SW480 (cell line): ENCODE data around the gene REEP5.
"Not testable (repeated sequence)": the region's sequence is repeated elsewhere in the genome, so short reads cannot be mapped to it uniquely, and the experiment has no call there.

Source experiments
- DNase-seq: peaks from one replicate; pipeline ENCODE4 v3.0.0-alpha.2; 2016; ENCODE audit warnings: low spot score

The REEP5 gene

DNA sequence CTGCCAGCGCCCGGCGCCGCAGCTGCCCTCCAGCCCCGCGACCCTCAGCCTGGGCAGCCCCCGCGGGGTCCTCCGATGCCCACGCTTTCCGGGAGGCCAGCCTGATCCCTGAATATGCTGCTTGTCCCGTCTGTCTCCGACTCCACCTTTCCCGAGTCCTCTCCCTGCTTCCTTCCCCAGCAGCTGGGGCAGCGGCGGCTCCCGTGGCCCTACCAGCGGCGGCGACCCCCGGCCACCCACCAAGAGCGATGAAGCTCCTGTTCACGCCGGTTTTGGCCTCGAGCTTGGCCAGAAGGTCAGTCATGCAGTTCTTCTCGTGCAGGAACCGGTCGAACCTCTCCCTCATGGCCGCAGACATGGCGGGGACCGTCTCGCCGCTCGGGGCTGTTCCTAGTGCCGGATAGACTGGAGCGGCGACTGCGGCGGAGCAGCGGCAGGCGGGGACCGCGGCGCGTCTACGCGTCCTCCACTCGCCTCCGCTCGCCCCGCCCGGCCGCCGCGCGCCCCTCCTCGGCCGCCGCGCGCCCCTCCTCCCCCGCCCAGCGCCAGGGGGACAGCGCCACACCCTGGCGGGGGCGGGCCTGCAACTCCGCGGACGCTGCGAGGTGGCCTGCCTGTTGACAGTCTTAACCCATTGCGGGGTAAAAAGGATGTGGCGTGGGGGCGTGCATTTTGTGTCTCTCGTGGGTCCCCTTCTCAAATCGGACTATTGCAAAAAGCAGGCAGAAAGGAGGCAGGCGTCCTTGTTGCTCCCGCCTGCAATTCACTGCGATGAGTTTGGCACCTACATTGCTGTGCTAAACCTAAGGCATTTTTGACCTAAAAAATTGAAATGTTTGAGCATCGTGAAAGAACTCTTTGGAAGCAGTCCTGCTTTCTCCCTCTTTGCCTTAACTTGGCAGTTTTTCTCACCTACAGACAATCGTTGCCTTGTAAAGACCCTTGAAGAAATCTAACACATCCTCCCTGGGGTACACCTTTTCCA lies at the start of gene REEP5:
Gene REEP5 (minus strand): TSS at position 395 of the 985 bp plus-strand sequence. CDS start 37 bp downstream, at position 358.
- DNase-seq = peak; percentile 92

DNA sequence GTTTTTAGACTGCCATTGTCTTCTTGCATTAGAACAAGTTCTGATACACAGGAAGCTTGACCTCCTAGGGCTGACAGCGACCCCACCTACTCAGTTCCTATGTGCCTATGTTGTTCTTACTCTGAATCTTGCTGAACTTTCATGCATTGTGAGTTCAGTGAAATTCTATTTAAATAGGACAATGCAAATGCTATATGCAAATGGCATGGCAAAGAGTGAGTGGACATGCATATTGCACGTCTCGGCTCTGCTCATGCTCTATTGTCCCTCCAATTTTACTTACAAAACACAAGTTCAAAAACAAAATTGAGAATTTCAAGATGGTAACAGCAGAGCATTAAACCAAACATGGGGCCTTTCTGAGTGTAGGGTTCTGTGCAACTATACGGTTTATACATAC lies 49.2 kb upstream of the REEP5 start:
- DNase-seq = no peak

DNA sequence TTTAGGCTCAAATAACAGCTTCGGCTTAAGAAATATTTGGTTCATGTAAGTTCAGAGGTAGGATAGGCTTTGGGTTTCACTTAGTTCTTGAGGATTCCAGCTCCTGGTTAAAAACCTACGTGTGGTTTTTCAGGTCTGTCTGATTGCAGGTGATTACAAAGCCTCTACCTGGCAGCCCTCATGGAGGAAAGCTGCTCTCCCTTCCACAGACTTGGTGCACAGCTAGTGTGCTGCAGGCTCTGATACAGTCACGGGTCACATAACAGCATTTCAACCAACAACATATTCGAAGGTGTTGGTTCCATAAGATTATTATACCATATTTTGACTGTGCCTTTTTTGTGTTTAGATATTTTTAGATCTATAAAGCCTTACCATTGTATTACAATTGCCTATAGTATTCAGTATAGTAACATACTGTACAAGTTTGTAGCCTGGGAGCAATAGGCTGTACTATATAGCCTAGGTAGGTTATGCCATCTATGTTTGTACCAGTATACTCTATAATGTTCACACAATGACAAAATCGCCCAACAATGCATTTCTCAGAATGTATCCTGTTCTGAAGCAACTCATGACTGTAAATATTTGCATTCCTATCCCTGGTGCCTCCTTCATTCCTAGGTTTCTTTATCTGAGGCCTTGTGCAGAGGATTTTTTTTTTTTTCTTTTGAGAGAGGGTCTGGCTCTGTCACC lies 46.5 kb upstream of the REEP5 start:
- no peak for DNase-seq

DNA sequence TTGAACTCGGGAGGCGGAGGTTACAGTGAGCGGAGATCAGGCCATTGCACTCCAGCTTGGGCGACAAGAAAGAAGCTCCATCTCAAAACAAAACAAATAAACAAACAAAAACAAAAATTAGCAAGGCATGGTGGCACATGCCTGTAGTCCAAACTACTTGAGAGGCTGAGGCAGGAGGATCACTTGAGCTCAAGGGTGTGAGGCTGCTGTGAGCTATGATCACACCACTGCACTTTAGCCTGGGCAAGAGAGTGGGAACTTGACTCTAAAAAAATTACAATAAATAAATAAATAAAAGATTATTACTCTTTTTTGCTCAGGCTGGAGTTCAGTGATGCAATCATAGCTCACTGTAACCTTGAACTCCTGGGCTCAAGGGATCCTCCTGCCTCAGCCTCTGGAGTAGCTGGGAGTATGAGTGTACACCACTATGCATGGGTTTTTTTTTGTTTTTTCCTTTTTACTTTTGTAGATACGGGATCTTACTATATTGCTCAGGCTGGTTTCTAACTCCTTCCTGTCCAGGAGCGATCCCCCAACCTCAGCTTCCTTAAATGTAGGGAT lies 45.6 kb upstream of the REEP5 start:
- no peak for DNase-seq

DNA sequence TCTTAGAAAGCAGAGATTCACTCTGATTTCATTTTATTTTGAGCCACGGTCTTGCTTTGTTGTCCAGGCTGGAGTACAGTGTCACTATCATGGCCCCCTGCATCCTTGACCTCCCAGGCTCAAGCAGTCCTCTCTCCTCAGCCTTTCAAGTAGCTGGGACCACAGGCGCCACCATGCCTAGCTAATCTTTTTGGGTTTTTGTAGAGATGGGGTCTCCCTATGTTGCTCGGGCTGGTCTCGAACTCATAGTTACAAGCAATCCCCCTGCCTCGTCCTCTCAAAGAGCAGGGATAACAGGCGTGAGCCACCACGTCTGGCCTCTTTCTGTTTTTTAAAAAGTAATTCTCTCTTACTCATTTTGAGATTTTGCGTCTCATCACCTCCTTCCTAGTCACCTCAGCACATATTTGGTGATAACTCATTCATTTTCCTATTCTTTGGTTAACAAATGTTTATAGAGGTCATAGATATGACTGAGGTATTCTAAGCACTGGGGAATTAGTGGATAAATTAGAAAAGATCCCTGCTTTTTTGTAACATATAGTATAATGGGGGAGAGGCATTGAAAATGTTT lies 43.8 kb upstream of the REEP5 start:
- DNase-seq = no peak

DNA sequence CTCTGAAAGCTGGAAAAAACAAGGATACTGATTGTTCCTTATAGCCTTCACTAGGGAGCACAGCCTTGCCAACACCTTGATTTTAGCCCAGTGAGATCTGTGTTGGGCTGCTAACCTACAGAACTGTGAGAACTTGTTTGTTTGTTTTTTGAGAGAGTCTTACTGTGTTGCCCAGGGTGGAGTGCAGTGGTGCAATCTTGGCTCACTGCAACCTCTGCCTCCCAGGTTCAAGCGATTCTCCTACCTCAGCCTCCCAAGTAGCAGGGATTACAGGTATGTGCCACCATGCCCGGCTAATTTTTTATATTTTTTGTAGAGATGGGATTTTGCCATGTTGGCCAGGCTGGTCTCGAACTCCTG lies 41.3 kb upstream of the REEP5 start:
- not testable (repeated sequence) for DNase-seq

DNA sequence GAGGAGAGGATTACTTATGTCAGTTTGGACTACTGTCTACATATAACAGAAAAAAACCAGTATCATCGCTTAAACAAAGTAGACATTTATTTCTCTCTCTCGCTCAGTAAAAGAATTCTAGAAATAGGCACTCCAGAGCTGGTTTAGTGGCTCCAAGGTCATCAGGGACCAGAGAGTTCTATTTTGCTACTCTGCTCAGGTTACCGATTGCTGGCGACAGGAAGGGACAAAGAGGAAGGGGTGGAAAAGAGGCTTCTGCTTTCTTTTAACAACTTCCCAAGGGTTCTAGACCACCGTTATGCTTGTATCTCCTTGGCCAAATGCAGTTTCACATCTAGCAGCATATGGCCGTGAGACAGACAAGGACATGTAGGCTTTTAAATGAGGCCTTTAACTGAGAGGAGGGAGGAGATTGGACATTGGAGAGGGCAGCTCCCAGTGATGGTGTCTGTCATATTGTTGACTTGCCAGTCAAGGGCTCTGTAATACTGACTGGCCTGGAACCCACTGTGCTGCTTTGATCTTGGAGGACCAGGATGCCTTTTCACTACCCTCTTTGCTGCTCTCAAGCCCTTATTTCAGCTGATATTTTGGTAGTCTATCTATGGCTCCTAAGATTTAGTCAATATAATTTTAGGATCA lies 39.0 kb upstream of the REEP5 start:
- no peak for DNase-seq

DNA sequence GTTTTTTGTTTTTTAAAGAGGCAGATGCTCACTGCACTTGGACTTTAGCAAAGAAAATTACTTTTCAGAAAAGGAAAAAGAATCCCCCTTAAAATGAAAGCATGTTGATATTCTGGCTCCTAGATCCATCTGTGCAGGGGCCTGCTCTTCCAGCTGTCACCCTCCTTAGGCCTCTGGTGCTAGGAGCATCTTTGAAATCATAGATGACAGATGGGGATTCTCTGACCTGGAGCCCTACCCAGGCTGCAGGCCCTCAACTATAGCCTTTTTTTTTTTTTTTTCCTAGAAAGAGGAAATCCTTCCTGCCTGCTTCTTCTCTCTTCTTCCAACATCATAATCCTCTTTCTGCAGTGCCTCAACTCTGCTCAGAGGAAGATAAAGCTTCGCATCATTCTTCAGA lies 38.3 kb upstream of the REEP5 start:
- DNase-seq = no peak

DNA sequence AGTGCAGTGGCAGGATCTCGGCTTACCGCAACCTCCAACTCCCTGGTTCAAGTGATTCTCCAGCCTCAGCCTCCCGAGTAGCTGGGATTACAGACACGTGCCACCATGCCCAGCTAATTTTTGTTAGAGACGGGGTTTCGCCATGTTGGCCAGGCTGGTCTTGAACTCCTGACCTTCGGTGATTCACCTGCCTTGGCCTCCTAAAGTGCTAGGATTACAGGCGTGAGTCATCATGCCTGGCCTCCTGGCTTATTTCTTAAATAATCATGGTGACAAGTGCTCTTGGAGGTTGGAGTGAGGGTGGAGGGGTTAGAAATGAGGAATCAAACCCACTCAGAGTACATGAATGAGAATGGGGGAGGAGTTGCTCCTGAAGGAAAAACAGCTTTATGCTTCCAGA lies 37.8 kb upstream of the REEP5 start:
- DNase-seq = not testable (repeated sequence)

DNA sequence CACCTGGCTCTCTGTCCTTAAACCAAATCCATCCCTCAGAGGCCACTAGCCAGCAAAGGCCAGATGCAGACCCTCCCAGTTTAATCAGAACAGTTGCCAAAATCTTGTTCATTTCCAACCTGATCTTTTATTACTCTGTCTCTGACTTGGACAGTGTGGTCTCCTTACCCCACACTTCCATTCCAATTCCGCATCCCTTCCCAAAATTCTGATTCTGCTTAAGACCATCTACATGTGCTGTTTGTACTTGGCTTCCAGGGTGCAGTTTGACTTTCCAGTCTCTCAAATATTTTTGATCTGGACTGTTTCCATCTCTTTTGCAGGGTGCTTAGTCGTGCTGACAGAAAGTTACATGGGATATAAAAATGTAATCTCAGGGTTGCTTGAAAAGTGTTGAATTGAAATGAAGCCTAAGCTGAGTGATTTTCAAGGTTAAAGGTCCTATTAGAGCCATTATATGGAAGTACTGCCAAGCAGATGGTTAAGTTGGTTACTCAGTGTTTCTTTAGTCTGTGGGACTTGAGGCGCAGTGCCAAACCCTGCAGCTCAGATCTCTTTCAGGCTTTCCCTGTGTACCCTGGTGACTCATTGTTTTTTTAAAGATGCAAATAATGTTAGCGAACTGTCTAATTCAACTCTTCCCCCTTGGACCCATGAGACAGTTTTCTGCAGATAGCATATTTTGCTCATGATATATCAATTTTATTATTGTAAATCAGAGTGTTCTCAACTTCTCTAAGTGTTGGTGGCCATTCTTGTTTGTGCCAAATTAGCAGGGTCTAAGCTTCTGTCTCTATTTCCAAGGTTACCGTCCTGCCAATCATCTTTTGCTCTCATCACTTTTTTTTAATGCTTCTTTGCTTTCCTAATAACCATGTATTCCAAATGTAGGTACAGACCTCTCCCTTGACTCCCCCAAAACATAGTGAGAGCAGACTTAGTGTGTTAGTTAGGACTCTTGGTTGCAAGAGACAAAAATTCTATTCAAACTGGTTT lies 36.4 kb upstream of the REEP5 start:
- DNase-seq = peak; percentile 46

DNA sequence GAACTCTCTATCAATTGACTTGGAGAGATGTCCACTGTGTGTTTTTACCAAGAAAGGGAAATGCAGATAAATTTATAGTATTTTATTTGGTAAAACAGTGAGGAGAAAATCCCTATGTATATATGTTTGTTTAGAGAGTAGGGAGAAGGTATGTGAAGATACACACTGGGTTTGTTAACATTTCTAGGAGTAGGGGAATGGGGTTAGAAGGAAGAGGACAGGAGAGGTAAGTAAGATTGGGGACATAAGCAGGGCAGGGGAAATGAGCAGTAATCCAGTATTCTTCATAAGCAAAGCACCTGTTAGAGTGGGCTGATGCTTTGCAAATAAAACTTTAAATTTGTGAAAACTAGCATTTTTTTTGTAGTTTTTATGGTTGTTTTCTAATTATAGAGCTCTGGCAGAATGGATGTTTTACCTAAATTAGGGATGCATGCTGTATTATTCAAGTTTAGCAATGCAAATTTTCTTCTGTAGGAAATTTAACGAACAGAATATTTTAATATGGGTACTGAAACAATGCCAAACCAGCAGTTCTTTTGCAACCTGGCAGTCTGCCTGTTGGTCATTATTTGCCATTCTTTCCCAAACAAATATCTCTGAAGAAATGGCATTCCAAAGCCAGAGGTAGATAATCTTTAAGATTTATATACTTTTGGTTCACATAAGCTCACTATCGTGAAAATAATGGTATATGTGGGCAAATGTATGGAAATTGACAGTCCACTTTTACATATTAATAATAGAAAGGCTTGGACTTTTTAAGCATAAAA lies 35.2 kb upstream of the REEP5 start:
- no peak for DNase-seq

DNA sequence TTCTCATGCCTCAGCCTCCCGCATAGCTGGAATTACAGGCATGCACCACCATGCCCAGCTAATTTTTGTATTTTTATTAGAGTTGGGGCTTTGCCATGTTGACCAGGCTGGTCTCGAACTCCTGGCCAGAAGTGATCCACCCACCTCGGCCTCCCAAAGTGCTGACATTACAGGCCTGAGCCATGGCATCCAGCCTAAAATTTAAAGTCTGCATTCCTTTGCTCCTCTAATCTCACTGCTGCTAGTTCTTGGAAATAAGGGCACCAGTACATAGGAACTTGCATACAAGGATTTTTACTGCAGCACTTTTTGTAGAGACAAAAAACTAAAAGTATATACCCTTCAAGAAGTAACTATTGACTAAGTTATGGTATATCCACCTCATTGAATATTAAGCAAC lies 34.6 kb upstream of the REEP5 start:
- DNase-seq = no peak

DNA sequence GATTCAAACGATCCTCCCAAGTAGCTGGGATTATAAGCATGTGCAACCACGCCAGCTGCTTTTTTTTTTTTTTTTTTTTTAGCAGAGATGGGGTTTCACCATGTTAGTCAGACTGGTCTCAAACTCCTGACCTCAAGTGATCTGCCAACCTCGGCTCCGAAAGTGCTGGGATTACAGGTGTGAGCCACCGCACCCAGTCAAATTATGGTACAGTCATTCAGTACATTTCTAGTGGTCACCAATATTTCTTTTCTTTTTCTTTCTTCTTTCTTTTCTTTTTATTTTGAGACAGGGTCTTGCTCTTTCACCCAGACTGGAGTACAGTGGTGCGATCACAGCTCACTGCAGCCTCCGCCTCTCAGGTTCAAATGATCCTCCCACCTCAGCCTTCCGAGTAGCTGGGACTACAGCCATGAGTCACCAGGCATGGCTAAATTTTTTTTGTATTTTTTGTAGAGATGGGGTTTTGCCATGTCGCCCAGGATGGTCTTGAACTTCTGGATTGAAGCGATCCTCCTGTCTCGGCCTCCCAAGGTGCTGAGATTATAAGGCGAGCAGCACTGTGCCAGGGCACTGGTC lies 29.2 kb upstream of the REEP5 start:
- DNase-seq = no peak

DNA sequence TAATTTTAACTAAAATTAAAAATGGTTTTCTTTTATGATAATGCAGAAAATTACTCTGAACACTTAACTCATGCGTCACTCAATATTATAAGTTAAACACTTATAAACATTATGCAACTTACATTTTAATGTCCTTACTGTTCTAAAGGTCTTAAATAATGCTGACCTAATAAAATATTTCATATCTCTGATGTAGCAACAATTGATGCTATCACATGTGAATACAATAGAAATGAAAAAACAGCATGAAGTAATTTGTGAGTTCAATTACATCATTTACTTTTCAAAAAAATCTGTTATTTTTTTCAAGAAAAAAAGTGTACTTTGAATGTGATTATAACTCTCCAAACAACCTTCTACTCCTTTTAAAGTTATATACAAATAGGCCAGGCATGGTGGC lies 26.4 kb upstream of the REEP5 start:
- no peak for DNase-seq

DNA sequence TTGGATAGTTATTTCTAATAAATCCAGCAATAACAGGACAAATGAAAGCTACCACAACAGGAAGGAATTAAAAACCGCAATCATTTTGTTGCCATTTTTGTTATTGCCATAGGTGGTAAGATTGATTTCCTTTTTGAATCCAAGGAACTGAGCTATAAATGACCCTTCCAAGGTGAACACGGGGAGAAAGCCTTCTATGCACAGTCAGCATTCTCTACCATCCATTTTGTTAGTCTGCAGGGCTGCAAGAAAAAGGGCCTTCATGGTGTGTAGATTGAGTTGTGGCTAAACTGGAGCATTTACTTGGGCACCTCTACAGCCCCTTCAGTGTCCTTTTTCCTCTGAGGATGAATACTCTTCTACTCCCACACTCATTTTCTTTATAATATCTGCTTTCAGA lies 18.6 kb upstream of the REEP5 start:
- no peak for DNase-seq

DNA sequence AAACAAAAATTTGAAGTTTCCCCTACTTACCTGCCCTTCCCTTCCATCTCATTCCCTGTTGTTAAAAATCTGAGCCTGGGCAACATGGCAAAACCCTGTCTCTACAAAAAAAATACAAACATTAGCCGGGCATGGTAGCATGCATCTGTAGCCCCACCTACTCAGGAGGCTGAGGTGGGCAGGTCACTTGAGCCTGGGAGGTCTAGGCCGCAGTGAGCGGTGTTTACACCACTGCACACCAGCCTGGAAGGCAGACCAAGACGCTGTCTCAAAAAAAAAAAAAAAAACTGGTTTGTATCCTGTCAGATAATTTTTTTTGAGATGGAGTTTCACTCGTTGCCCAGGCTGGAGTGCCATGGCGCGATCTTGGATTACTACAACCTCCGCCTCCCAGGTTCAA lies 16.3 kb upstream of the REEP5 start:
- no peak for DNase-seq

DNA sequence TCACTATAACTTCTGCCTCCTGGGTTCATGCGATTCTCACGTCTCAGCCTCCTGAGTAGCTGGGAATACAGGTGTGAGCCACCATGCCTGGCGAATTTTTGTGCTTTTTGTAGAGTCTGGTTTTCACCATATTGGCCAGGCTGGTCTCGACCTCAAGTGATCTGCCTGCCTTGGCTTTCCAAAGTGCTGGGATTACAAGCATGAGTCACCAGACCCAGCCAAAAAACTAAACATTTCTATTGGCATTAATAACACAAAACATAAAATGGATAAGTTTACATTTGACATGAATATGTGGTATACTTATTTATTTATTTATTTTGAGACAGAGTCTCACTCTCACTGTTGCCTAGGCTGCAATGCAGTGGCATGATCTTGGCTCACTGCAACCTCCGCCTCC lies 13.6 kb upstream of the REEP5 start:
- DNase-seq = no peak

DNA sequence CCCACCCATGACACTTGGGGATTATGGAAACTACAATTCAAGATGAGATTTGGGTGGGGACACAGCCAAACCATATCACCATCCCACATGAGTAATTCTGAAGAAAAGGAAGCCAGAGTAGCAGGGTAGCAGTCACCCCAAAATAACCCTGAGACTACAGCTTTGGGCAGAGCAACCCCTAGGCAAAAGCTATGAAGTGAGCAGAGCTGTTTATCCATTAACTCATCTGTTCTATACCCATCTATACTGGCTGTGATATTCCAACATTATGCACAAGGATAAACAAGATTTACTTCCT lies 12.3 kb upstream of the REEP5 start:
- no peak for DNase-seq

DNA sequence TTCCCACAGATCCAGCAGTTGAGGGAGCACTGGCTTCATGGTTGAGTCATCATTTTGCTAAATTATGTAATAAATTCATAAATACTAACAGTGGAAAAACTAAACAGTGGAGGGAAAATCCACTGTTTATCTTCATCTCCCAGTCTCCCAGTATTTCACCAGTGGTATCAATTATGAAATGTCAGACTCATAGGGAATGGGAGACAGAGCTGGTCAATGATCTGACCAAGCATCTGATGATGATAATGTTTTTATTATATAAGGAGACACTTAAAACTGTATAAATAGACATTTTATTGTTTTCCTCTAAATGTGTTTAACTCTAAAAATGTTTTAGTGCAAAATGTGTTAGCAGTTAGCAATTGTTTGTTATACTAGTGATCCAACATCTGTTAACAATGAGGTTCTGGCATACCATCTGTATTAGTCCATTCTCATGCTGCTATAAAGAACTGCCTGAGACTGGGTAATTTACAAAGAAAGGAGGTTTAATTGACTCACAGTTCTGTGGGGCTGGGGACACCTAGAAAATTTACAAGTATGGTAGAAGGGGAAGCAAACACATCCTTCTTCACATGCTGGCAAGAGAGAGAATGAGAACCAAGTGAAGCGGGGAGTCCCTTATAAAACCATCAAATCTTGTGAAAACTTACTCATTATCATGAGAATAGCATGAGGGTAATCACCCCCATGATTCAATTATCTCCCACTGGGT lies 11.8 kb upstream of the REEP5 start:
- DNase-seq = no peak
